HEK293 (cell line): ENCODE results near the gene ABCB4.

Experiments used
- CTCF ChIA-PET: fragments of 350-600 bp; formaldehyde crosslinking; extraction: SDS; loops from one replicate; lab custom pipeline; 2021; ENCODE audit warnings: antibody characterized with exemption; lab: Yijun Ruan, JAX
- POLR2A ChIA-PET: fragments of 300-600 bp; formaldehyde crosslinking; extraction: SDS; loops from one replicate; lab custom pipeline; 2020; ENCODE audit warnings: antibody characterized with exemption, inconsistent platforms; lab: Yijun Ruan, JAX
- H3K27ac ChIP-seq: fragments of 200-500 bp; sonication (Bioruptor generic); 2 replicates; pipeline ENCODE4 v1.5.1; 2014; ENCODE audit warnings: low read depth, low read length, control low read depth, inconsistent platforms; ENCODE audit errors: extremely low read depth
- H3K36me3 ChIP-seq, 2 experiments: fragments of 200-500 bp in 1 of 2; sonication (Bioruptor generic) in 1 of 2; 1 replicate in 1 of 2; 2 replicates in 1 of 2; pipeline ENCODE4 v1.5.1; 2014 to 2017; ENCODE audit warnings: inconsistent platforms in 2 of 2, low read length in 2 of 2; ENCODE audit not compliant: control insufficient read depth in 2 of 2, insufficient read depth in 1 of 2
- H3K4me1 ChIP-seq: fragments of 200-500 bp; sonication (Bioruptor generic); 2 replicates; pipeline ENCODE4 v1.5.1; 2014; ENCODE audit warnings: mild to moderate bottlenecking, low read length, inconsistent platforms; ENCODE audit not compliant: control insufficient read depth, insufficient read depth
- H3K4me3 ChIP-seq: 2 replicates; pipeline ENCODE4 v1.5.1; 2011; ENCODE audit warnings: low read depth, mild to moderate bottlenecking, control low read depth, low read length, moderate library complexity
- H3K9me3 ChIP-seq: fragments of 200-500 bp; sonication (Bioruptor generic); 2 replicates; pipeline ENCODE4 v1.5.1; 2014; ENCODE audit warnings: low read depth, low read length, inconsistent platforms; ENCODE audit not compliant: control insufficient read depth, insufficient read depth
- GLI4 ChIP-seq: fragments of 450-650 bp; formaldehyde crosslinking; IDR thresholded peaks from 2 replicates; pipeline ENCODE4 v1.5.1; 2016; ENCODE audit warnings: missing biosample characterization, missing genetic modification characterization
- KLF1 ChIP-seq: fragments of 450-650 bp; formaldehyde crosslinking; IDR thresholded peaks from 2 replicates; pipeline ENCODE4 v1.5.1; 2016; ENCODE audit warnings: missing biosample characterization, missing genetic modification characterization
- KLF7 ChIP-seq: fragments of 450-650 bp; formaldehyde crosslinking; IDR thresholded peaks from 2 replicates; pipeline ENCODE4 v1.5.1; 2016; ENCODE audit warnings: missing biosample characterization, missing genetic modification characterization, borderline replicate concordance
- PRDM6 ChIP-seq: fragments of 450-650 bp; formaldehyde crosslinking; IDR thresholded peaks from 2 replicates; pipeline ENCODE4 v1.5.1; 2017; ENCODE audit warnings: missing biosample characterization, missing genetic modification characterization
- RBAK ChIP-seq: fragments of 450-650 bp; formaldehyde crosslinking; IDR thresholded peaks from 2 replicates; pipeline ENCODE4 v1.5.1; 2016; ENCODE audit warnings: missing biosample characterization, missing genetic modification characterization
- SCRT1 ChIP-seq: fragments of 450-650 bp; formaldehyde crosslinking; IDR thresholded peaks from 2 replicates; pipeline ENCODE4 v1.5.1; 2016; ENCODE audit warnings: missing biosample characterization, missing genetic modification characterization, borderline replicate concordance
- SP7 ChIP-seq: fragments of 450-650 bp; formaldehyde crosslinking; IDR thresholded peaks from 2 replicates; pipeline ENCODE4 v1.5.1; 2016; ENCODE audit warnings: missing biosample characterization, missing genetic modification characterization
- ZNF18 ChIP-seq: fragments of 450-650 bp; formaldehyde crosslinking; IDR thresholded peaks from 2 replicates; pipeline ENCODE4 v1.5.1; 2016; ENCODE audit warnings: missing biosample characterization, missing genetic modification characterization
- ZNF211 ChIP-seq: fragments of 450-650 bp; formaldehyde crosslinking; IDR thresholded peaks from 2 replicates; pipeline ENCODE4 v1.5.1; 2016; ENCODE audit warnings: low read depth, missing biosample characterization, missing genetic modification characterization
- ZNF24 ChIP-seq: fragments of 450-650 bp; formaldehyde crosslinking; IDR thresholded peaks from 2 replicates; pipeline ENCODE4 v1.5.1; 2016; ENCODE audit warnings: missing biosample characterization, missing genetic modification characterization
- ZNF248 ChIP-seq: fragments of 450-650 bp; formaldehyde crosslinking; IDR thresholded peaks from 2 replicates; pipeline ENCODE4 v1.5.1; 2017; ENCODE audit warnings: missing biosample characterization, missing genetic modification characterization
- ZNF280C ChIP-seq: fragments of 450-650 bp; formaldehyde crosslinking; IDR thresholded peaks from 2 replicates; pipeline ENCODE4 v1.5.1; 2016; ENCODE audit warnings: missing biosample characterization, missing genetic modification characterization
- ZNF350 ChIP-seq: fragments of 450-650 bp; formaldehyde crosslinking; IDR thresholded peaks from 2 replicates; pipeline ENCODE4 v1.5.0; 2017; ENCODE audit warnings: missing biosample characterization, mild to moderate bottlenecking, missing genetic modification characterization
- ZNF391 ChIP-seq: fragments of 450-650 bp; formaldehyde crosslinking; IDR thresholded peaks from 2 replicates; pipeline ENCODE4 v1.5.1; 2016; ENCODE audit warnings: low read depth, missing biosample characterization, missing genetic modification characterization, borderline replicate concordance
- ZNF394 ChIP-seq: fragments of 450-650 bp; formaldehyde crosslinking; IDR thresholded peaks from 2 replicates; pipeline ENCODE4 v1.5.1; 2016; ENCODE audit warnings: missing biosample characterization, missing genetic modification characterization, mild to moderate bottlenecking, moderate library complexity, borderline replicate concordance
- ZNF404 ChIP-seq: fragments of 450-650 bp; formaldehyde crosslinking; IDR thresholded peaks from 2 replicates; pipeline ENCODE4 v1.5.1; 2017; ENCODE audit warnings: missing biosample characterization, missing genetic modification characterization
- ZNF433 ChIP-seq: fragments of 450-650 bp; formaldehyde crosslinking; IDR thresholded peaks from 2 replicates; pipeline ENCODE4 v1.5.1; 2016; ENCODE audit warnings: missing biosample characterization, missing genetic modification characterization, low read depth
- ZNF555 ChIP-seq: fragments of 450-650 bp; formaldehyde crosslinking; conservative IDR thresholded peaks from 2 replicates; pipeline ENCODE4 v1.5.1; 2017; ENCODE audit warnings: missing biosample characterization, mild to moderate bottlenecking, missing genetic modification characterization, inconsistent platforms
- ZNF558 ChIP-seq: fragments of 450-650 bp; formaldehyde crosslinking; IDR thresholded peaks from 2 replicates; pipeline ENCODE4 v1.5.1; 2016; ENCODE audit warnings: missing biosample characterization, missing genetic modification characterization

ABCB4 gene

GRCh38 chr7:87447116-87447635 is 28.3 kb downstream of the ABCB4 start (continued):
- TF ChIP-seq ZNF280C, result no peak
- TF ChIP-seq ZNF248 (tag by site-specific recombination), result no peak
- TF ChIP-seq SCRT1, result no peak

- CTCF ChIA-PET, result no interaction called here
- no peak overlapping the region for H3K27ac ChIP-seq
- H3K36me3 ChIP-seq, result no peaks in the 10 kb centered on the region
- no peak overlapping the region for H3K4me3 ChIP-seq
- POLR2A ChIA-PET, result no interaction called here
- H3K9me3 ChIP-seq, result no peaks in the 10 kb centered on the region
- no peak for TF ChIP-seq ZNF558 (tag by site-specific recombination)
- no peak for TF ChIP-seq ZNF394
- TF ChIP-seq SCRT1, result no peak
- no peak for TF ChIP-seq GLI4 (tag by site-specific recombination)
- no peak for TF ChIP-seq ZNF391 (tag by site-specific recombination)
- TF ChIP-seq ZNF555 (tag by site-specific recombination), result no peak
- TF ChIP-seq KLF7 (tag by site-specific recombination), result no peak
- no peak for TF ChIP-seq KLF1 (tag by site-specific recombination)
- no peak for TF ChIP-seq ZNF350 (tag by site-specific recombination)
- TF ChIP-seq ZNF433 (tag by site-specific recombination), result no peak
- no peak for TF ChIP-seq ZNF24 (tag by site-specific recombination)
- no peaks in the 10 kb centered on the region for H3K4me1 ChIP-seq
Observed at GRCh38 chr7:87445897-87446296, 29.6 kb downstream of the ABCB4 start.

GRCh38 chr7:87435546-87435945 is 39.9 kb downstream of the ABCB4 start:
- Histone ChIP-seq H3K27ac (no peak overlapping the region), H3K36me3 (no peaks in the 10 kb centered on the region; a peak in 1 of 3 replicates), H3K4me1 (peaks cover 3% of the 10 kb centered on the region; the same call in 1 of the 2 replicates)
- POLR2A ChIA-PET, result no interaction called here
- TF ChIP-seq ZNF18 (tag by site-specific recombination), result no peak
- TF ChIP-seq PRDM6 (tag by site-specific recombination), result peak; percentile 17; the same call in 1 of the 2 replicates
- peak; percentile 41 for TF ChIP-seq SP7 (tag by site-specific recombination)
- no peak for TF ChIP-seq ZNF404 (tag by site-specific recombination)
- no peak for TF ChIP-seq RBAK (tag by site-specific recombination)
- TF ChIP-seq ZNF211 (tag by site-specific recombination), result no peak
- TF ChIP-seq, all 188 proteins: peak for 2
- Histone ChIP-seq H3K9me3 (no peaks in the 10 kb centered on the region), H3K4me3 (no peak overlapping the region)
- CTCF ChIA-PET, result interaction anchor here (0.6 to 0.7 kb wide), 2 partner anchors 17 to 377 kb away, joined by 3 read pairs; no protein-coding TSS in a partner anchor
